Liver (tissue), 9 donors: ENCODE data around the gene SLC9A6. TPM values are rescaled to one million over a fixed set of nuclear protein-coding genes. Genes with fewer than 3 reads are reported as not detected.

Experiments used
- DNase-seq: peaks from one replicate; pipeline ENCODE4 v3.0.0-alpha.2; 2017; ENCODE audit warnings: low spot score
- H3K27ac ChIP-seq, 2 donors: one replicate each; pipeline ENCODE4 v1.7.0; 2013; ENCODE audit warnings: inconsistent platforms in 2 of 2, low read length in 2 of 2, control low read depth in 1 of 2, low read depth in 1 of 2, mild to moderate bottlenecking in 1 of 2
- H3K27me3 ChIP-seq, 4 donors: one replicate each; pipeline versions ENCODE4 v1.6.1 to v1.7.0; 2013; ENCODE audit warnings: low read length in 3 of 4, inconsistent platforms in 1 of 4, mild to moderate bottlenecking in 1 of 4, moderate library complexity in 1 of 4; ENCODE audit not compliant: control insufficient read depth in 4 of 4, insufficient read depth in 4 of 4
- H3K36me3 ChIP-seq, 4 donors: one replicate each; pipeline versions ENCODE4 v1.6.1 to v1.7.0; 2013; ENCODE audit warnings: low read length in 3 of 4, mild to moderate bottlenecking in 3 of 4, low read depth in 1 of 4, moderate library complexity in 1 of 4; ENCODE audit not compliant: control insufficient read depth in 4 of 4, insufficient read depth in 3 of 4
- H3K4me1 ChIP-seq, 4 donors: one replicate each; pipeline versions ENCODE4 v1.6.1 to v1.7.0; 2013; ENCODE audit warnings: low read length in 3 of 4, mild to moderate bottlenecking in 3 of 4, moderate library complexity in 1 of 4; ENCODE audit not compliant: control insufficient read depth in 4 of 4, insufficient read depth in 4 of 4
- H3K4me3 ChIP-seq, 3 donors: one replicate each; pipeline versions ENCODE4 v1.6.1 to v1.7.0; 2013; ENCODE audit warnings: low read length in 3 of 3, control low read depth in 1 of 3, low read depth in 1 of 3, mild to moderate bottlenecking in 1 of 3
- H3K9ac ChIP-seq, 2 donors: one replicate each; pipeline ENCODE4 v1.7.0; 2013; ENCODE audit warnings: low read length in 2 of 2, mild to moderate bottlenecking in 2 of 2, moderate library complexity in 2 of 2, control low read depth in 1 of 2, low read depth in 1 of 2
- H3K9me3 ChIP-seq, 4 donors: one replicate each; pipeline versions ENCODE4 v1.6.1 to v1.7.0; 2013; ENCODE audit warnings: low read length in 3 of 4; ENCODE audit not compliant: control insufficient read depth in 4 of 4
- ATF3 ChIP-seq: IDR thresholded peaks from 2 replicates; pipeline ENCODE4 v1.6.1; 2016; ENCODE audit warnings: antibody characterized with exemption
- CTCF ChIP-seq: fragments of 150-350 bp; IDR thresholded peaks from 2 replicates; pipeline ENCODE4 v1.5.1; 2017; ENCODE audit warnings: improper control_type of control experiment, low read depth, low read length; ENCODE audit not compliant: missing input control
- EGR1 ChIP-seq, 2 donors: IDR thresholded peaks; 2 replicates each; pipeline ENCODE4 v1.6.1; 2016 to 2018; ENCODE audit warnings: antibody characterized with exemption in 2 of 2, low read depth in 2 of 2
- FOXA1 ChIP-seq: IDR thresholded peaks from 2 replicates; pipeline ENCODE4 v1.6.1; 2016; ENCODE audit warnings: antibody characterized with exemption
- FOXA2 ChIP-seq: IDR thresholded peaks from 2 replicates; pipeline ENCODE4 v1.6.1; 2016; ENCODE audit warnings: antibody characterized with exemption
- GABPA ChIP-seq, 2 donors: IDR thresholded peaks in 1 of 2; conservative IDR thresholded peaks in 1 of 2; 2 replicates each; pipeline ENCODE4 v1.6.1; 2016; ENCODE audit warnings: antibody characterized with exemption in 2 of 2, mild to moderate bottlenecking in 1 of 2, moderate library complexity in 1 of 2
- HNF4A ChIP-seq, 2 donors: conservative IDR thresholded peaks; 2 replicates each; pipeline ENCODE4 v1.6.1; 2016; ENCODE audit warnings: antibody characterized with exemption in 2 of 2, mild to moderate bottlenecking in 2 of 2
- HNF4G ChIP-seq: IDR thresholded peaks from 2 replicates; pipeline ENCODE4 v1.6.1; 2016; ENCODE audit warnings: antibody characterized with exemption
- JUND ChIP-seq, 2 donors: IDR thresholded peaks; 2 replicates each; pipeline ENCODE4 v1.6.1; 2016; ENCODE audit warnings: antibody characterized with exemption in 2 of 2
- RAD21 ChIP-seq, 2 donors: IDR thresholded peaks; 2 replicates each; pipeline ENCODE4 v1.6.1; 2016; ENCODE audit warnings: antibody characterized with exemption in 2 of 2, mild to moderate bottlenecking in 2 of 2
- REST ChIP-seq: IDR thresholded peaks from 2 replicates; pipeline ENCODE4 v1.6.1; 2016; ENCODE audit warnings: antibody characterized with exemption, mild to moderate bottlenecking
- SP1 ChIP-seq: IDR thresholded peaks from 2 replicates; pipeline ENCODE4 v1.6.1; 2018; ENCODE audit warnings: antibody characterized with exemption, mild to moderate bottlenecking
- TAF1 ChIP-seq: conservative IDR thresholded peaks from 2 replicates; pipeline ENCODE4 v1.6.1; 2016; ENCODE audit warnings: antibody characterized with exemption, mild to moderate bottlenecking
- YY1 ChIP-seq: IDR thresholded peaks from 2 replicates; pipeline ENCODE4 v1.6.1; 2016; ENCODE audit warnings: antibody characterized with exemption, mild to moderate bottlenecking
- ZBTB33 ChIP-seq: IDR thresholded peaks from 2 replicates; pipeline ENCODE4 v1.6.1; 2016; ENCODE audit warnings: antibody characterized with exemption
- WGBS: extraction: QIAGEN DNeasy Blood & Tissue Kit; methylation state at CpG from one replicate; pipeline ENCODE4 v1.1.7; 2013; 5-methylcytosine and 5-hydroxymethylcytosine counted together
- polyA plus RNA-seq, 2 donors: library from polyadenylated mRNA; stranded (reverse) in 1 of 2; unstranded in 1 of 2; fragments of 200-250 nt in 1 of 2; fragments of >200 nt in 1 of 2; fragmentation: Nextera tagmentation in 1 of 2; extraction: Ambion mirVana in 1 of 2; gene quantifications; one replicate each; pipeline versions ENCODE4 v1.2.1 to v1.2.3, GENCODE V29; 2013 to 2015
- total RNA-seq, 2 donors: library from RNA; depleted of rRNA; stranded (reverse); fragments of >200 nt; gene quantifications; one replicate each; pipeline ENCODE4 v1.2.3, GENCODE V29; 2014
- donor health status: healthy.
- donor health status: healthy.
- donor health status: healthy.
- donor health status: healthy.
- donor health status: healthy.

Gene SLC9A6
- total and polyA plus RNA-seq, 4 donors: 2.1 to 8.8 (median 5.6) TPM

GRCh38 chrX:136046295-136047015 is 61.2 kb downstream of the SLC9A6 start:
- H3K9me3 ChIP-seq: no peaks in the 10 kb centered on the region
- H3K4me3 ChIP-seq: no peak overlapping the region
- H3K27me3 ChIP-seq: peaks cover 0 to 2% (median 0%) of the 10 kb centered on the region in 4 donors
- DNase-seq: no peak
- TF ChIP-seq EGR1 (IDR thresholded peaks at IDR 0.05; ENCODE audit: low read depth in 2 of 2) (no peak), TAF1 (no peak), ZBTB33 (no peak), FOXA2 (no peak), GABPA (IDR thresholded peaks at IDR 0.05 in 1 of 2, conservative IDR thresholded peaks at IDR 0.05 in 1 of 2) (no peak), FOXA1 (no peak), RAD21 (IDR thresholded peaks at IDR 0.05) (no peak), YY1 (no peak), ATF3 (no peak), SP1 (no peak), HNF4G (no peak), REST (no peak), JUND (IDR thresholded peaks at IDR 0.05) (no peak), HNF4A (conservative IDR thresholded peaks at IDR 0.05) (no peak), CTCF (no peak)
- H3K27ac ChIP-seq: no peak overlapping the region
- H3K9ac ChIP-seq: no peak overlapping the region
- H3K4me1 ChIP-seq: peaks cover 2 to 9% (median 6%) of the 10 kb centered on the region in 4 donors
- 55% methylated on average over 13 of the region's 13 CpGs for WGBS
- H3K36me3 ChIP-seq: no peaks in the 10 kb centered on the region
